HG03139 (cell line): ENCODE results near the gene OLAH.

Source experiments
- ATAC-seq: cut with Tn5 transposase; IDR thresholded peaks from one replicate; pipeline ENCODE4 v1.9.1; 2021; ENCODE audit not compliant: unreplicated experiment

OLAH gene

DNA sequence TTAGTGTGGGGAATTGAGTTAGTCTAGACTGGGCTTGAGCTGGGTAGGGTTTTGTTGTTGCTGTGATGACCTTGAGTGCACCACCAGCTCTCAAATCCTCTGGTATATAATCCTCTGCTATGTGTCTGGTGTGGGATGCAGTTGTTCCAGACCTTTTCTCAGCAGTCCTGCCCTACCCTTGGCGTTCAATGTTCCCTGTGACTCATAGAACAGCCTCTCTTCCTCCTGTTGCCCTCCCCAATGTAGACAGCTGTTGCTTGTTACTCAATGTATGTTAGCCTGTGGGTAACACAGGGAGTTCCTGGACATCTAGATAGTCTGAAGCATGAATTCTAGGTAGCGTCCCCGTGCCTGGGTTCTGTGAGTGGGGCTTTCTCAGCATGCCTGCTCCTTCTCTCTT, 25.1 kb downstream of the OLAH start:
- ATAC-seq: no peak

DNA sequence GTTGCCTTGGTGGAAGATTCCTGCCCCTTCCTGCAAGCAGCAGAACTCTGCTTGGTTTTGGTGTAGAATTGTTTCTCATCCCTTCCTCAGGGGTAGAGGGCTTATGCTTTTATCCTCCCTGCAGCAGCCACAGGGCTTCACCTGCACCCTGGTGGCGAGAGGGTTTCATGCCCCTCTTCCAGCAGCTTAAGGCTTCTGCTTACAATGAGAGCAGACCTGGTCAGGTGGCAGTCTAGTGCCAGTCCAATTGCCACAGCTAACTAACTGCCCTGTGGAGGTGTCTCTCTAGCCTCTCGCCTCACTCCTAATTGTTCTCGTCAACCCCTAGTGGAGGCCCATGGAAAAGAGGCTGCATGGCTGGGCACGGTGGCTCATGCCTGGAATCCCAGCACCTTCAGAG, 25.5 kb downstream of the OLAH start:
- no peak for ATAC-seq

DNA sequence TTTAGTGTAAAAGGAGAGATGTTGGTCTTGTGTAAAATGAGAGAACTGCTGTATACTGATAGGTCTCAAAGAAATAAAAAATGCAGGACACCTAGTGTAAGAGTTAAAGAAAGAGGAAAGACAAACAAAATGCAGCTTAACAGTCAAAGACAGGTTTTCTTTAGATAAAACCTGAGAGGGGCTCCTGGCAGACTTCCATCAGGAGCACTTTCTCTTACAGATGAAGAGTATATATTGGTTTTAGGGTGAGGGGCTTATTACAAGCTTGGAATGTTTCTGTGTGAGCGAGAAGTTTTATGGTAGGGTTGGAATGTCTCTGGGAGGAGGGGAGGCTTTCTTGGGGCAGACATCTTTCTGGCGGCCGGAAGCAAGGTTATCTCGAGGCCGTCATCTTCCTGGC, 28.6 kb downstream of the OLAH start:
- no peak for ATAC-seq

DNA sequence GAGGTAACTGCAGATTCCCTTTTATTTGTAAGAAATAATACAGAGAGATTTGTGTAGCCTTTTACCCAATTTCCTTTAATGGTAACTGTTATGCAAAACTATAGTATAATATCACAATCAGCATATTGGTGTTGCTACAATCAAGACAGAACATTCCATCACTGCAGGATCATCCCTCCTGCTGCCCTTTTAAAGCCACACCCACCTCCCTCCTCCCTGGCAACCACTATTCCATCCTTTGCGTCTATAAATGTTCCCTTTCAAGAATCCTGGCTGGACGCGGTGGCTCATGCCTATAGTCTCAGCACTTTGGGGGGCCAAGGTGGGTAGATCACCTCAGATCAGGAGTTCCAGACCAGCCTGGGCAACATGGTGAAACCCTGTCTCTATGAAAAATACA, 31.7 kb downstream of the OLAH start:
- ATAC-seq: no peak

DNA sequence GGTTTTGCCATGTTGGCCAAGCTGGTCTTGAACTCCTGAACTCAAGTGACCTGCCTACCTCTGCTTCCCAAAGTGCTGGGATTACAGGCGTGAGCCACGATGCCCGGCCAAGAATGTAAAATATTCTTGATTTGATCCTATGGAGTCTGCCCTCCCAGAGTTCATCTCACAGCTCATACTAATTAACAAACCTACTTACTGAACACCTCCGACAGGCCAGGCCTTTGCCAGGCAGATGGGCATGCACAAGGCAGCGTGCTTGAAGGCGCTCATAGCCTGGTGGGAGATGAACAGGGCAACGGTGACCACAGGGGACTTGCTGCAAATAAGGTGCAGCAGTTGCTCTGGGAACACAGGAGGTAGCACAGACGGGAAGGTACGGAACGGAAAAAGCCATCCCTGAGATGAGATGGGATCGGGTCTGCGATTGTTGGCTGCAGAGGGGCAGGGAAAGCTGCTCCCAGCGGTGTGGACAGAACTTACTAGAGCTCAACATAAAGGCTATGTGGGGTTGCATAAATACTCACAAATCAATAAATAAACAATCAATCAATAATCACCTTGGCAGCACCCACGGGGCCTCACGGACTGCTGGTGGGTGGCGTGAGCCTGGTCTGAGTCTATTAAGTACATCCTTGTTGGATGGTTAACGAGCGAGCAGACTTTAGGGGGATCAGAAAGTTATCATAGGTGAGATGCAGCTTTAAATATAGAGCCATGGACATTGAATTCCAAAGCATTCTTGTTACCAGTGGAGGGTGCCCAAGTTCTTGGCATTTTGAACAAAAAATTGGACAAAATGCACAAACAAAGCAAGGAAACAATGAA, 40.1 kb downstream of the OLAH start:
- no peak for ATAC-seq

DNA sequence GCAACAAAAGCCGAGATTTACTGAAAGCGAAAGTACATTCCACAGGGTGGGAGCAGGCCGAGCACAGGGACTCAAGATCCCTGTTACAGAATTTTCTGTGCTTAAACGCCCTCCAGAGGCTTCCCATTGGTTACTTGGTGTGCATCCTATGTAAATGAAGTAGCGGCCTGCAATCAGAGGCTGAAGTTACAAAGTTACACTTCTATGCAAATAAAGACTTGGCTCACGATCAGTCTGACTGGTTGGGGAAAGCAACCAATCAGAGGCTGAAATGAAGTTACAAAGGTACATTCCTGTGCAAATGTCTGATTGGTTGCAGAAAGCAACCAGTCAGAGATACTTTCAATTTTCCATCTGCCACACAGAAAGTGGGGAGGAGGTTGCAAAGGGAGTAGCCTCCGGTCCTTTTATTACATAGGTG, 40.8 kb downstream of the OLAH start:
- no peak for ATAC-seq

DNA sequence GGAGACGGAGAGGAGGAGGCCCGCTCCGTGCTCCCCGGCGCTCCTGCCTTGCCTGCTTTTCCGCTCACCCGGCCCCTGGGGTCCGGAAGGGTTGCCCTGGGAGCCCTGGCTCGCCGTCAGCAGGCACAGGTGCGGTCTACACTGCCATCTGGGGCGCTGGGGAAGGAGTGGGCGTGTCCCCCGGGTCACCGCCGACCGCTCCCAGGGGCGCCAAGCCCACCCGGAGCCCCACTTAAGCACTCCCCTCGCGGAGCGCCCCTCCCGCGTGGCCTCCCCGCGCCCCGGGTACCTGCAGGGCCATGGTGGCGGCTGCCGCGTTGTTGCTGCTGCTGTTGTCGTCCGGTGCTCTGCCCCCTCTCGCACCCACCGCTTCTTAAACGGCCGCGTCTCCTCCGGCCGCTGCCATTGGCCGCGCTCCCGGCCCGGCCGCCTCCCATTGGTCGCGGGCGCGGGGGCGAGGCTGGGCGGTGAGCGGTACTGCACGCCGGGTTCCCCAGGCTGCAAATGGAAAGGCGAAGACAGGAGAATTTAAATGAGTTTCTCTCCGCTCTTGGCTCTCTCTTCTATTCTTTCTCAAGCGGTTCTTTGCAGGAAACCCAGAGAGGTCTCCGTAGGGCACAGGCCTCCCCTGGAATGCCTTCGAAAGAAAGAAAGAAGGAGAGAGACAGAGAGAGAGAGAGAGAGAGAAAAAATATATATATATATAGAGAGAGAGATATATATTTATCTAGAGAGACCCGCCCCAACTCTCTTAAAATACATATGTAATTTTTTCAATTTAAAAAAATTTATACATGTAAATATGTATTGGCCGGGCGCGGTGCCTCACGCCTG, 44.9 kb downstream of the OLAH start, which contains the start of gene ACBD7:
TSS of gene ACBD7 (minus strand) at position 349 of the 834 bp plus-strand sequence. CDS start at position 301, 48 bp downstream.
- ATAC-seq: peak; percentile 97

DNA sequence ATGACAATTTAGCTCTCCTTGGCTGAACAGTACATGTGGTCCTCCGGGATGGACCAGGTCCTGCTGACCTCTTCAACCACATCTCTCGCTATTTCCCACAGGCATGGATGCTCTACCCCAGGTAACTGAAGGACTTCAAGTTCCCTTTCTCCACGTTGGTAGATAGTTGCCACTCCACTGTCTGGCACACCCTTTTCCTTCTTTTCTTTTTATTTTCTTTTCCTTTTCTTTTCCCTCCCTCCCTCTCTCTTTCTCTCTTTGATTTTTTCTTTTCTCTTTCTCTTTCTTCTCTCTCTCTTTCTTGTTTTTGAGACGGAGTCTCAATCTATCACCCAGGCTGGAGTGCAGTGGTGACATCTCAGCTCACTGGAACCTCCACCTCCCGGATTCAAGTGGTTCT, 47.7 kb downstream of the OLAH start:
- ATAC-seq: no peak

DNA sequence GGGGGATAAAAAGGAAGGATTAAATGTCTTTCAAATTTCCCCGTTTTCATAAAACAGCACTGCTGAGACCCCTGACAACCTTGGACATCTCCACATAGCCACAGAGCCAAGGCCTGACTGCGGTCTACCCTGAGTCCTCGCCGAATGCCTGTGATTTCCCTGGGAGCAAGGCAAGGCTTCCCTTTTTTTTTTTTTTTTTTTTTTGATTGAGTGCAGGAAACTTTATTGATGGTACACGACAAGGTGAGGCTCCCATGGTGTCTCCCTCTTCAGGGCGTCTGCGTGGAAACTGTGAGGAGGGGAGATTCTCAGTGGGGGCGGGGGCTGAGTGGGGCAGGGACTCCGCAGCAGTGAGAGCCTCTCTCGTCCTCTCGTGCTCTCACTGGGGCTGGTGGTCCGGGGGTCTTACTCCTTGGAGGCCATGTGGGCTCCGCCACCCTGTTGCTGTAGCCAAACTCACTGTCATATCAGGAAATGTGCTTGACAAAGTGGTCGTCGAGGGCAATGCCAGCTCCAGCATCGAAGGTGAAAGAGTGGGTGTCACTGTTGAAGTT, 49.2 kb downstream of the OLAH start:
- no peak for ATAC-seq

DNA sequence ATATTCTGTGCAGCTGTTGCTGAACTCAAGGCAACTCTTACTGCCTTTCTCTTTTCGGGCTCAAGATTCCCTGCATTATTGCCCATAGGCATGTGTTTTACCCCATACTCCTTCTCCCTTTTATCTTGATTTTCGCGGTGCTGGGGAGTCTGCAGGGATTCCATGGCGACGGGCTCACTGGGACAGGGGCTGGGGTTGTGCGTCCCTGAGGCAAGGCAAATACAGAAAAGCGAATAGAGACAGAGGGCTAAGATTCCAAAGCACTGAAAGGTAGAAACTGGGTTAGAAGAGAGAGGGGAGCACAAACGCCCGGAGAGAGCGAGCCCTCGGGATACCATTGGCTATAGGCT, 52.9 kb downstream of the OLAH start:
- no peak for ATAC-seq

DNA sequence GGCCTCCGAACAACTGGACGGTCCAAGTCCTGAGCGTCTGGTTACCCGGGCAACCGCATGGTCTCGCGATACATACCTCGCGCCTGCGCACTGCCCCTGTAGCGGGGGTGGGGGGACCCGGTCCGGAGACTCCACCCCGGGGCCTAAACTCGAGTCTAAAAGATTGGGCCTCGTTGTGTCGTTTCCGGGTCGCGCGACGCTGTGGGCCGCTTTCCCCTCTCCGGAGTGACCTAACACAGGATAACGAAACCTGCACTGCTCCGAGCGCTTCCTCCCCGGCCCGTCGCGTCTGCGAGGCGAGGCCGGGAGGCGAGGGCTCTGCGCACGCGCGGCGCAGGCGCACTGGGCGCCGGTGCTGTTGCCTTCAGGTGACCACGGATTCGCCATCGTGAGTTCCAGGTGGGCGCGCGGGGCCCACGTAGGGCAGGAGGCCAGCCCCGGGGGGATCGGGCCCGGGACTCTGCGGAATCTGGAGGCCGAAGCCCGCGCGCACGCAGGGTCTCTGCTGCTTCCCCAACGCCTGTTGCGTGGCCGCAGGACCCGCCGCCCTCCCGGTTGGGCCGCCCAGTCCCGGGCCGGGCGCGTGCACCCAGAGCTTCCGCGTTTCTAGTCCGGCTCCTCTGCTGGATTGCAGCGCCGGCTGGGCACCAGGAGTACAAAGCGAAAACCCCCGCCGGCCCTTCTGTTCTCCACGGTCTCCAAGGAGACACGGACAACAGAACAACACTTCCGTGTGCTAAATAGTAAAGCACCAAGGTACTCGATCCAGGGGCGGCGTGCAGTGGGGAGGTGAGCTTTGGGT, 53.5 kb downstream of the OLAH start, which contains the start of gene RPP38:
TSS of gene RPP38 (plus strand) at position 345 of the 802 bp plus-strand sequence. CDS start 5,960 bp downstream, outside the sequence.
- peak; percentile 76 for ATAC-seq

DNA sequence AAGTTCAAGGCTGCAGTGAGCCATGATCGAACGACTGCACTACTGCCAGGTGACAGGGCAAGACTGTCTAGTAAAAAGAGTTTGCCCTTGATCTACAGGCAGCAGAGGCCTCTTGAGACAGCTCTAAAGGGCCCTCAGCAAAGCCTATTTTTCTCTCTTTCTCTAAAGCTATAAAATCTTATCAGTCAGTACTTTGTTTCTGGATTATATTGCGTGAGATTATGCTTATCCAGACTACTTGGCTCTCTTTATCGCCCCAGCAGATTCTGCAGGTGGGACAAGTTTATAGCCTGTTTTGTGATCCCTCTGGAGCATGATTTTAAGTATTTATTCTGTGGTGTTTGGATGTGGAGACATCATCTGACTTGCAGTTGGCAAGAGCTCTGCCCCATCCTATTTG, 56.1 kb downstream of the OLAH start:
- no peak for ATAC-seq

DNA sequence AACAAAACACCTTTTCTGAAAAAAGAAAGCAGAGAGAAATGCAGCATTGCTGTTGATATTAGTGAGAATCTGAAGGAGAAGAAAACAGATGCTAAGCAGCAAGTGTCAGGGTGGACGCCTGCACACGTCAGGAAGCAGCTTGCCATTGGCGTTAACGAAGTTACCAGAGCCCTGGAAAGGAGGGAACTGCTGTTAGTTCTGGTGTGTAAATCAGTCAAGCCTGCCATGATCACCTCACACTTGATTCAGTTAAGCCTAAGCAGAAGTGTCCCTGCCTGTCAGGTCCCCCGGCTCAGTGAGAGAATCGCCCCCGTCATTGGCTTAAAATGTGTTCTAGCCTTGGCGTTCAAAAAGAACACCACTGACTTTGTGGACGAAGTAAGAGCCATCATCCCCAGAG, 59.8 kb downstream of the OLAH start:
- no peak for ATAC-seq

DNA sequence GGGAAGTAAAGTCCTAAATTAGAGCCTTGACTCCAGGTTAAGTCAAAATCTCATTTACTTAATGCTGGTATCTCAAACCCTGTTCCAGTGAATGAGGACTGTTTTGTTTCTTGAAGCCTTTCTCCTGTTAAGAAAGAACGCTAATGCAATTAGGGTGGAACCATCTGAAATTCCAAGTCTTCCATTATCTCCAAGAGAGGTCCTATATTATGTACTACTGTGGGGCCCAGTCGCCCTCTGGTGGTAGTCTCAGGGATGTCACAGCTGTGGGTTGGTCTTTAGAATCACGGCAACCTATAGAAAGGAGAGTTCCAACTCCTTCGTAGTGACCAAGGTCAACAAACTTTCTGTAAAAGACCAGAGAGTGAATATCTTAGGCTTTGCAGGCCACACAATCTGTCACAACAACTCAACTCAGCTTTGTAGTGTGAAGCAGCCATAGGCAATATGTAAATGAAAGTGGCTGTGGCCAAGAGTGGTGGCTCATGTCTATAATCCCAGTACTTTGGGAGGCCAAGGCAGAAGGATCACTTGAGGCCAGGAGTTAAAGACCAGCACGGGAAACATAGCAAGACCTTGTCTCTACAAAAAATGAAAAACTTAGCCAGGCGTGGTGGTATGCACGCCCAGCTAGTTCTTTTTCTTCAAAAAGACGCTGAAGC, 62.7 kb downstream of the OLAH start:
- peak; percentile 67 for ATAC-seq

DNA sequence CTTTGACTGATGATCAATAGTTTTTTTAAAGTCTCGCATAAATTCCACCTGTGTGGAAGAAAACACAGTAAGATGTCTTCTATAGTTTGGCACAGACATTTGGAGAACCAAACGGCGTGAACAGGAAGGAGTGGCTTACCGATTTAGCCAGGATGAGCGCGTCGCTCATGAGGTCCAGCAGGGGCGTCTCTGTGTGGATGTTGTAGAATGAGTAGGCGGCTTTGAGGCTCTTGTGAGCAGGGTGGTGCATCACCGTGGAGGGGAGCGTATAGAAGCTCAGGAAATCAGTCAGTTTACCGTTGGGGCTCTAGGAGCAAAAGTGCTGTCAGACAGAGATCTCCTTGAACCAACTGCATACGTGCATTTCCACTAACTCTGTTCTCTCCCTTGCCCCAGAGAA, 68.9 kb downstream of the OLAH start:
- ATAC-seq: no peak

DNA sequence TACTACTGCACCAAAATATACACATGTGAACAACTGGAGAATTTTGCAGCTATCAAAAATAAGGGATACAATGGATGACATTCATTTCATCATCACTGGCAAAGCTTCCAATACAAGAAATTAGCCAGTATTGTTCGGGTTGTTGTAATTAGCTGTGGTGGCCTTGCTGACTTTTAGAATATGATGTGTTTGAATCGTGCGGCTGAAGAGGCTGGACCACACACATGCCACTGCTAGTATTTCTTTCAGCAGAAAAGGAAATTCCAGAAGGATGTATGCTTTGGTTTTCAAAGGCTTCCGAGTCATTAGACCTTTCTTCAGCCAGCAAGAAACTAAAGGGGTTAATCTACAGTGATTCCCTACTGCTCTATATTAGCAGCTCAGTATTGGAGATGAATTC, 70.0 kb downstream of the OLAH start:
- no peak for ATAC-seq

DNA sequence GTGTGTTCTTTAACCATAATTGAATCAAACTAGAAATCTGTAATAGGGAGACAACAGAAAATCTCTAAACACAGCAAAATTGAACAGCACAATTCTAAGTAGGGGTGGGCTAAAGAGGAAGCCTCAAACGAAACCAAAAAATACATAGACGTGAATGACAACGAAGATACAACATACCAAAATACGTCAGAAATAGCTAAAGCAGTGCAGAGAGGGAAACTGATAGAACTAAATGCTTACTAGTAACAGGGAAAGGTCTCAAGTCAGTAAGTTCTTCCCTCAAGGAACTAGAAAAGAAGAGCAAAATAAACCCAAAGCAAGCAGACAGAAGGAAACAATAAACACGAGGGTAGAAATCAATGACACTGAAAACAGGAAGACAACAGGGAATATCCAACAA, 72.5 kb downstream of the OLAH start:
- ATAC-seq: no peak

DNA sequence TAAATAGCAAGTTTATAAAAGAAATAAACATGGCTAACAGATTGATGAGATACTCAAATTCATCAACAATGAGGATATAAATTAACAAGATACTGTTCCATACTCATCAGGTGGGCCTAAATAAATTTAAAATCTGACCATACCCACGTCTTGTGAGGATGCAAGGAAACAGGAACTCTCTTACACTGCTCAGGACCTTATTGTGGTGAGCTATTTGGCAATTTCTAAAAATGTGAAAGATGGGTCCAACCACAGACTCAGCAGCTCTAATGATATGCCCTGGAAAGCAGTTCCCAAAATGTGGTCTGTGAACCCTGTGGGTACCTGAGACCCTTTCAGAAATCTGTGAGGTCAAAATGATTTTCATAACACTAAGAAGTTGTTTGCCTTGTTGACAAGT, 74.9 kb downstream of the OLAH start:
- ATAC-seq: no peak

DNA sequence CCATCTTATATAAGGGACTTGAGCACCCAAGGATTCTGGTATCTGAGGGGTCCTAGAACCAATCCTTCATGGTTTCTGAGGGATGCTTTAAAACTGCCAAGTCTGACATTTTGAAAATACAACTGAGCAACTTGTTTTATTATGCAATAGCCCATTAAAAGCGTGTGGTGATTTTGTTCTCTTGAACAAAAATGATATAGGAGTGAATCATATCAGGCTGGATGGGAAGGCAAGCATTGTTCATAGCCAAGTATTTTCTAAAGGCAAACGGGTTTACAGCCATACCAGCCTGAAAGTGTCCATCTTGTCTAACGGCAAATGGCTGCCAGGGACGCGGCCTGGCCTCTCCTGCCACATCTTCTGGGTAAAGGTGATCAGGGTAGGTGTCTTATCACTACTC, 76.8 kb downstream of the OLAH start:
- ATAC-seq: no peak

DNA sequence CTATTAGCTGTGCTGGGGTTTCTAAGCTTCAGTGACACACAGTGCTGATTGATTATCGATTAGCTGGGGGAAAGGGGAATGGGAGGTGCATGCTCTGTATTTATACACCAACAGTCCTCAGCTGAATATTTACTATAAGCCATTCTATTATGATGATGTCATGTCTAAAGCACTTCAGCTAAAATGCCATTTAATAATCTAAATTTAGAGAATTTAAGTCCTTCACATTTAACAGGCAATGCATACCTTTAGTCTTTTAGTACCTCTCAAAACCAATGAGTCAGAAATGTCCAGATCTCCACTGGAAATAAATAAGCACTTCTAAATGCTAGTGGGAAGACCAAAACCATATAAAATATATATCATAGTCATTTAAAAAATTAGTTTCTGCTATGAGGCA, 78.0 kb downstream of the OLAH start:
- no peak for ATAC-seq
